GM18909 (cell line): Measurements from ENCODE around the gene ARSH.
"Not testable (repeated sequence)": the region's sequence is repeated elsewhere in the genome, so short reads cannot be mapped to it uniquely, and the experiment has no call there.

Experiments used
- ATAC-seq: cut with Tn5 transposase; IDR thresholded peaks from one replicate; pipeline ENCODE4 v1.9.1; 2021; ENCODE audit warnings: mild to moderate bottlenecking; ENCODE audit not compliant: unreplicated experiment, poor library complexity

The ARSH gene

DNA sequence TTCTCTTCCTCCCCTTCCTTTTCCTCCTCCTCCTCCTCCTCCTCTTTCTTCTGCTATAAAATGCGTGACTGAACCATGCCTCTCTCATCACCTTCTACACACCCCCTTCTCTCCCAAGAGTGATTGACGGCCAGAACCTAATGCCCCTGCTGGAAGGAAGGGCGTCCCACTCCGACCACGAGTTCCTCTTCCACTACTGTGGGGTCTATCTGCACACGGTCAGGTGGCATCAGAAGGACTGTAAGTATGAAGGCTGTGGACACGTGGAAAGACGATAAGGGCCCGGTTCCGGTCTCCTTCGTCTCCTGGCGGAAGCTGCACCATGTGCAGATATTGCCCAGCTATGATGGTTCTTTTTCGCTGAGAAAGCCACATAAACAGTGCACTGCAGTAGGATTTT is 22.8 kb downstream of the ARSH start:
- no peak for ATAC-seq

DNA sequence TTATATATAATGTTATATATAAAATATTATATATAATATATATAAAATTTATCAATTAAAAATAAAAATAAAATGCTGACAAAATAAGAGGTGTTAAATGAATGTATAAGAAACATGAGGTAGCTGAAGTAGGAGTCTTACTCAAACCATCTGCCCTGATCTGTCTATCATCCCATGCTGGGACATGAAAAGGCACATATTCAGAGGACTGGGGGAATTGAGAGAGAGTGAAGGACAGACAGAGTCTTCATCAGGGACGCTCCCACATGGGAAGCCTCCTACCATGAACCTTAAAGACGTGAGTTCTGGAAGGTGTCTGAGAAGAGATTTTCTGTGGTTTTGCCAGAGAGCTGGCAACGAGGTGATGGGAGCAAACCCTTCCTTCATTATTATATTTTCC is 30.9 kb downstream of the ARSH start:
- ATAC-seq, result no peak

DNA sequence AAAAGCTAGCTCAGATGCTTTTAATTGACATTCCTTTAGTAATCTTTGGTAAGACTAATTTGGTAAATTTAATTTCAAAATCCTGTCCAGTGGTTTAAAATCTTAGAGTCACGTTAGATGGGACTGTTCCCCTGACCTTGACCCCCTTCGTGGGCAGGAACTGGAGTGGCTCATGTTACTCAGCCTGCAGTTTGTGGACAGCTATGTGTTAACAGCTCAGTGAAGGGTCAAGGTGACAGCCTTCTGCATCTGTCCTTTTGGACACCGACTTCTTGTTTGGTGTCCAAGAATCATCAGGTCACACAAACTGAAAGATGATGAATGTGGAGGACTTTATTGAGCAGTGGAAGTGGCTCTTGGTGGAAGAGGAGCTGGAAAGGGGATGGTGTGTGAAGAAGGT is 37.9 kb downstream of the ARSH start:
- ATAC-seq, result no peak

DNA sequence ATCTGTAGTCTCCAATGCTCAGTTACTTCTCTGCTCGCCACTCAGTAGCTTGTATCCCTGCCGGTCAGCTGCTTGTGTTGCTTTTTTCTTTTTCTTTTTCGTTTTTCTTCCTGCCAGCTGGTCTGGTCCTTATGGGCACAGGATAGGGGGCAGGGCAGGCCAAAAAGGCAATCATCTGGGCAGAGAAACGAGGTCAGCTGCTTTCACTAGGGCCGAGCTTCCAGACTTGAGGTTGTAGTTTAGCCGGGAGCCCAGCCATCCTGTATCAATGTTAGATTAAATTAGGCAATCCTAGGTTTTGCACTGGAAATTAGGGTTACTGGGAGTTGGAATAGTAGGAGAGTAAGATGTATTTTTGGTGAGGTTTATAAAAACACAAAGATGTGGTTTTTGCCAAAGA is 38.3 kb downstream of the ARSH start:
- no peak for ATAC-seq

DNA sequence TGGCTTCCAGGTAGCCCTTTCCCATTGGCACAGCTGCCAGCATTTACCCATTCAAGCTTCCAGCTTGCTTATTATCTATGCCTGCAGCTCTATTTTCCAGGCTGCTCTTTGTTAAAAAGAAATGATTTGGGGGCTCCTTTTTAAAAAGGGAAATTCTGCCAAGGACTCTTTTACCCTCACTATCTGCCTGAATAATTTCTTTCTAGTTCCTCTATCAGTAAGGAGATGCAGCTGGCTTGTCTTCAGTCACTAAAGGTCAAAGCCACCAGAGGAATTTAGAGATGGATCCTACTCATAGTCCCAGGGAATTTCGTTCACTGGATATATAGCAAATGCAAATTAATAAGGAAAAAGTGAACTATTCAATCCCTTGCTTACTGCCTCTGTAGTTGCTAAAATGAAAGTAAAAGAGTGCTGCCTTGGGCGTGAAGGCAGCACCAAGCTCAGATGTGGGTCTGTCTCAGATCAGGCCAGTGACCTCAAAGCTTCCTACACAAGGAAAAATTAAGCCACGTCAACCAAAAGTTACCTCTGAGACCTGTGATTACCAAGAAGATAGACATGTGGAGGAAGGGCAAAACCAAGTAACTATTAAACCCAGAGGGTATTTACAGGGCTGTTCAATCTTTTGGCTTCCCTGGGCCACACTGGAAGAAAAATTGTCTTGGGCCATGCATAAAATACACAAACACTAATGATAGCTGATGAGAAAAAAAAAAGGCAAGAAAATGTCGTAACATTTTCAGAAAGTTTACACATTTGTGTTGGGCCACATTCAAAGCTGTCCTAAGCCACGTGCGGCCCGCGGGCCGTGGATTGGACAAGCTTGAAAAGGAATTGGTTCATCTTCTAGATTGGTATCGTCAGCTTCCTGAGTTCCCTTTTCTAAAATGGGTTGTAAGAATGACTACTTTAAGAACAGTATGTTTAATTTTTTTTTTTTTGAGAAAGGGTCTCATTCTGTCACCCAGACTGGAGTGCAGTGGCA is 40.2 kb downstream of the ARSH start:
- no peak for ATAC-seq

DNA sequence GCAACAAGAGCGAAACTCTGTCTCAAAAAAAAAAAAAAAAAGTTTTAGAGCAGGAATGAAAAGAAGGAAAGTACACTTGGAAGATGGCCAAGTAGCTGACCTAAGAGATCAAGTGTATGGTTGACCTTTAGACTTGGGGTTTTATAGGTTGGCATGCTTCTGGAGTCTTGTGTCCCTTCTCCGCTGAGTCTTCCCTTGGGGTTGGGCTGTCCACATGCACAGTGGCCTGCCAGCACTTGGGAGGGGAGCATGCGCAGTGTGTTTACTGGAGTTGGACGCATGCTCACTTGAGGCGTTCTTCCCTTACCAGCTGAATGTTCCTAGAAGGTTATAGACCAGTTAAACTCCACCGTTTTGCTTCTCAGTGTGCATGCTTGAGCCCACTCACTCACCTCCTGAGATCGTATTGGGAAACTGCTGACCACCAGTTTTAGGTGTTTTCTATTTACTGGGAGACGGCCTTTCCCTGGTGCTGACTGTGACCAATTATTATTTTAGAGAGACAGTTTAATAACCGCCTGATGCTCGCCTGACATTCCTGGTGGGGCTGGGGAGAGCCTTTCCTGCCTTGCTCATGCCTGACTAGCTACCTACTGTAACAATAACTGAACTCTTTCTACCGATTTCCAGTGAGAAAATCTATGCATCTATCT is 44.3 kb downstream of the ARSH start:
- not testable (repeated sequence) for ATAC-seq

DNA sequence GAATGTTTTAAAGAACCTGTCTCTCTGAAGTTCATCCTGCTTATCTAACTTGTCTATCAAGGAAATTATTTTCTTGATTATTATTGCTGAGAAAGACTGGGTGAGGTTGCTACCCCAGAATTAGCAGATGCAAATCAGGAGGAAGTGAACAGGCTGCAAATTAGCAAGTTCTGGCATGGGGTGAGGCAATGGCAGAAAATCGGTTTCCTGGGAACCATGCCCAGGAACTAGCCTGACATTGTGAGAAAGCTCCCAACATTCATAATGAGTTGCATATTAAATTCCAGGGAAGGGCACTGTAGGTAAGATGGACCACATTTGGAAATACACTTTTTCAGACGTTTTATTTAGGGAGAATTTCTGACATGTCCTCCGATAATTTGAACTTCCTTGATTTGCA is 46.5 kb downstream of the ARSH start:
- ATAC-seq, result no peak

DNA sequence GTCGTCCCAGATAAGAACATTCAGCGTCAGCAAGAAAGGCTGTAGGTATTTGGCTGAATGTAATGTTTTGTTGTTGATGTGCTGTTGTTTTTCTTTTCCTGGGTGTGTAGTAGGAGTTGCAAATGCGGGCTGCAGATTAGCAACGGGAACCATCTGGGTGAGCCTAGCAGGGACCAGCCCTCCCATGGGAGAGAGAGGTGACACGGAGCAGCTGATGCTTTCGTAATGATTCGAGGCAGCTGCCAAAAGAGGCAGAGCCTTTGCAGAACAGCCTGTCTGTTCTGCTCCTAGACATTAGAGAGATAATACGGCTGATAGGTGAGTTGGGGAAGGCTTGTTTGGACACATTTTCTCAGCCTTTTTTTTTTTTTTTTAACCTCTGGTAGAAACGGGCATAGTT is 60.2 kb downstream of the ARSH start:
- ATAC-seq, result no peak

DNA sequence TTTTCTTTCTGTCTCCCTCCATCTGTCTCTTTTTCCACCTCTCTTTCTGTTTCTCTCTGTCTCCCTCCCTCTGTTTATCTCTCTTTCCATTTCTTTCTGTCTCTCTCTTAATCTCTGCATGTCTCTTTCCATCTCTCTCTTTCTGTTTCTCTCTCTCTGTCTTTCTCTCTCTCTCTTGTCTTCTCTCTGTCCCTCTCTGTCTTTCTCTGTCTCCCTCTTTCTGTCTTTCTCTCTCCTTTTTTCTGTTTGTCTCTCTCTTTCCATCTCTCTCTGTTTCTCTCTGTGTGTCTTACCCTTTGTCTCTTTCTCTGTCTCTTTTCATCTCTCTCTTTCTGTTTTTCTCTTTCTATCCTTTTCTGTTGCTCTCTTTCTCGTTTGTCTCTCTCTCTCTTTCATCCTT is 69.6 kb downstream of the ARSH start:
- no peak for ATAC-seq

DNA sequence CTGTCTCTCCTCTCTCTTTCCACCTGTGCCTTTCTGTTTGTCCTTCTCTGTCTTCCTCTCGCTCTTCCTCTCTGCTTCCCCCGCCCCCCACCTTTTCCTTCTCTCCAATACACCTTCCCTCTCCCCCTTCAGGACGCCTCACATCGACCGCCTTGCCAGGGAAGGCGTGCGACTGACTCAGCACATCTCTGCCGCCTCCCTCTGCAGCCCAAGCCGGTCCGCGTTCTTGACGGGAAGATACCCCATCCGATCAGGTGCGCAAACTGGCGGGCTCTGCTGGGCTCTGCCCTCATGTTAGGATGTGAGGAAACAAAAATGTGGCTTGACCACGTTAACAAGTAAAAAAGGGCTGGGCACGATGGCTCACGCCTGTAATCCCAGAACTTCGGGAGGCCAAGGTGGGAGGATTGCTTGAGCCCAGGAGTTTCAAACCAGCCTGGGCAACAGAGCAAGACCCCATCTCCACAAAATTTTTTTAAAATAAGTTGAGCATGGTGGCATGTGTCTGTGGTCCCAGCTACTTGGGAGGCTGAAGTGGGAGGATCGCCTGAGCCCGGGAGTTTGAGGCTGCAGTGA is 70.2 kb downstream of the ARSH start:
- no peak for ATAC-seq
